Loucy (cell line): ENCODE measurements around the gene CRAMP1.

ENCODE experiments used
- CTCF ChIP-seq: fragments of 200-600 bp; sonication (generic); conservative IDR thresholded peaks from 2 replicates; pipeline ENCODE4 v1.5.1; 2014; ENCODE audit warnings: mild to moderate bottlenecking, antibody characterized with exemption, low read length
- EZH2phosphoT487 ChIP-seq: fragments of 200-600 bp; IDR thresholded peaks from 2 replicates; pipeline ENCODE4 v1.6.1; 2018; ENCODE audit warnings: antibody characterized with exemption, mild to moderate bottlenecking, moderate library complexity, borderline replicate concordance

GRCh38 chr16:1567988-1568387, 44.2 kb upstream of the CRAMP1 start:
- no peak for TF ChIP-seq CTCF
- TF ChIP-seq EZH2phosphoT487: no peak
